Measurements from ENCODE around the gene SLC25A39. TPM values are rescaled to one million over a fixed set of nuclear protein-coding genes. Genes with fewer than 3 reads are reported as not detected.
"Not testable (repeated sequence)": the region's sequence is repeated elsewhere in the genome, so short reads cannot be mapped to it uniquely, and the experiment has no call there.

SLC25A39 gene
- total and polyA plus RNA-seq, 2 of the 13 experiments (the other 11 are each of a cell fraction or from before 2014, with no cell fraction given): 144 to 151 TPM

DNA sequence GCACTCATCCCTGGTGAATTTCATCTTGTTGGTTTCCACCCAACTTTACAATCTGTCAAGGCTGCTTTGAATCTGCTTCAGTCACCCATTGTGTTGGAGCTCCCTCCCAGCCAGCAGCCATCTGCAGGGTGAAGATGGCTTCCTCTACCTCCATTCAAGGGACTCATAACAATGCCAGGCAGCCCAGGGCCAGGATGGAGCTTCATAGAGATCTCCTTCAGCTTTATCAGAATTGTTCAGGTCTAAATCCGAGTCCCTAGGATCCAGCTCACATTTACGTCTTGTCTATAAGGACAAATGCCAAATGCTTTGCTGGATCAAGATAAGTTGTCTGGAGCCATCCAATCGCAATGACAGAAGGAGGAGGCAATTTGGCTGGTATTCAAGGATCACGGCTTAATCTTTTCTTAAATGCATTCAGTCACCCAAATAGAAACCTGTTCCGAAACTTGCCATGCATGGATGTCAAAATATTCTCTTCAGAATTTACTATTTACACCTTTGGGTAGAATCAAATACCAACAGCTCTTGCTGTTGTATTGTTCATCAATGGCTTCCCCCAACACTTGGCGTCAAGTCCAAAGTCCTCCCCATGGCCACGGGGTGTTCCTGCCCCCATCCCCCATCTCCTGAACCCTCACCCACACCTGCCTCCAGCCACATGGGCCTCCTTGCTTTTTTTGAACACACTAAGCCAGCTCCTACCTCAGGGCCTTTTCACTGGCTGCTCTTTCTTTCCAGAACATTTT is 42.8 kb upstream of the SLC25A39 start (continued):
- TF ChIP-seq SALL1 (CRISPR knock-in tag; IDR thresholded peaks at IDR 0.05): no peak
- TF ChIP-seq, protein P1, sequence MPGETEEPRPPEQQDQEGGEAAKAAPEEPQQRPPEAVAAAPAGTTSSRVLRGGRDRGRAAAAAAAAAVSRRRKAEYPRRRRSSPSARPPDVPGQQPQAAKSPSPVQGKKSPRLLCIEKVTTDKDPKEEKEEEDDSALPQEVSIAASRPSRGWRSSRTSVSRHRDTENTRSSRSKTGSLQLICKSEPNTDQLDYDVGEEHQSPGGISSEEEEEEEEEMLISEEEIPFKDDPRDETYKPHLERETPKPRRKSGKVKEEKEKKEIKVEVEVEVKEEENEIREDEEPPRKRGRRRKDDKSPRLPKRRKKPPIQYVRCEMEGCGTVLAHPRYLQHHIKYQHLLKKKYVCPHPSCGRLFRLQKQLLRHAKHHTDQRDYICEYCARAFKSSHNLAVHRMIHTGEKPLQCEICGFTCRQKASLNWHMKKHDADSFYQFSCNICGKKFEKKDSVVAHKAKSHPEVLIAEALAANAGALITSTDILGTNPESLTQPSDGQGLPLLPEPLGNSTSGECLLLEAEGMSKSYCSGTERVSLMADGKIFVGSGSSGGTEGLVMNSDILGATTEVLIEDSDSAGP (CRISPR knock-in tag; IDR thresholded peaks at IDR 0.05; ENCODE audit: borderline replicate concordance): no peak
- TF ChIP-seq TAF15 (IDR thresholded peaks at IDR 0.05; ENCODE audit: low read depth, low read length, poor library complexity, severe bottlenecking): no peak
- TF ChIP-seq RXRA (CRISPR knock-in tag; IDR thresholded peaks at IDR 0.05): no peak
- TF ChIP-seq, protein P2, sequence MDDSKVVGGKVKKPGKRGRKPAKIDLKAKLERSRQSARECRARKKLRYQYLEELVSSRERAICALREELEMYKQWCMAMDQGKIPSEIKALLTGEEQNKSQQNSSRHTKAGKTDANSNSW (CRISPR knock-in tag; IDR thresholded peaks at IDR 0.05; ENCODE audit: borderline replicate concordance): no peak
- no peak for TF ChIP-seq ZNF263 (CRISPR knock-in tag; IDR thresholded peaks at IDR 0.05)
- TF ChIP-seq, protein P3, sequence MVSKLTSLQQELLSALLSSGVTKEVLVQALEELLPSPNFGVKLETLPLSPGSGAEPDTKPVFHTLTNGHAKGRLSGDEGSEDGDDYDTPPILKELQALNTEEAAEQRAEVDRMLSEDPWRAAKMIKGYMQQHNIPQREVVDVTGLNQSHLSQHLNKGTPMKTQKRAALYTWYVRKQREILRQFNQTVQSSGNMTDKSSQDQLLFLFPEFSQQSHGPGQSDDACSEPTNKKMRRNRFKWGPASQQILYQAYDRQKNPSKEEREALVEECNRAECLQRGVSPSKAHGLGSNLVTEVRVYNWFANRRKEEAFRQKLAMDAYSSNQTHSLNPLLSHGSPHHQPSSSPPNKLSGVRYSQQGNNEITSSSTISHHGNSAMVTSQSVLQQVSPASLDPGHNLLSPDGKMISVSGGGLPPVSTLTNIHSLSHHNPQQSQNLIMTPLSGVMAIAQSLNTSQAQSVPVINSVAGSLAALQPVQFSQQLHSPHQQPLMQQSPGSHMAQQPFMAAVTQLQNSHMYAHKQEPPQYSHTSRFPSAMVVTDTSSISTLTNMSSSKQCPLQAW (CRISPR knock-in tag; IDR thresholded peaks at IDR 0.05): no peak

DNA sequence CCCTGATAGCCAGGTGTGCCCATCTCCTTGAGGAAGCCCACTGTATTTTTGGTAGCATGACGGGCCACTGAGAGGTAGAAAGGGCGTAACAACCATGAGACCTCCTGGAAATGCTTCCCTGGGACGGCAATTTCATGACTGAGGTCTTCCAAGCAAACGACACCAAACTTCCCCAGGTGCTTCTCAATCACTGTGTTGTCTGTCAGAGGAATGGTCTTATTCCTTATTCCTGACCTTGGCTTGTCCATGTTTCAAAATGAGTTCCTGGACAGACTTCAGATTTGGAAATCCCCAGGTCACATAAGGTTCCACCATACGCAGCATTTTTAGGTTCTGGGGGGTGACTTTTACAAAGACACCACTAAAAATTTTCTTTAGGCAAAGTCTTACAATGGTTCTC is 40.4 kb upstream of the SLC25A39 start:
- H4K20me1 ChIP-seq (ENCODE audit: insufficient read depth, low read length); BruUV-seq (replicated peaks); H3K9ac ChIP-seq (ENCODE audit: insufficient read depth, low read depth, low read length); H2AFZ ChIP-seq (ENCODE audit: low read length); H3K36me3 ChIP-seq (replicated peaks in 1 of 2; ENCODE audit: control insufficient read depth in 1 of 2, insufficient read depth in 2 of 2, low read length in 2 of 2); in situ Hi-C loops (cut with HindIII; ENCODE audit: extremely low pct_ligation_motif_present, low pct_unique_long_range_greater_than_20kb); H3K4me3 ChIP-seq (replicated peaks in 1 of 3; ENCODE audit: insufficient read depth in 1 of 3, low read depth in 2 of 3, low read length in 3 of 3); intact Hi-C loops (cut with micrococcal nuclease; ENCODE audit: unreplicated experiment); DNase-seq (ENCODE audit: low spot score); H3K79me2 ChIP-seq (ENCODE audit: insufficient read depth, low read length); FAIRE-seq; H3K9me3 ChIP-seq (ENCODE audit: low read length); CTCF ChIA-PET (ENCODE audit: low intra/inter-chr PET ratio, low total read pairs); H3K4me2 ChIP-seq (ENCODE audit: low read depth, low read length); ATAC-seq; H3K27ac ChIP-seq (ENCODE audit: extremely low read length, insufficient read depth, low read length): not testable (repeated sequence)
- POLR2A ChIA-PET: interaction anchor here (0.6 kb wide), 1 partner anchor 20 kb away, joined by 3 read pairs; no protein-coding TSS in a partner anchor
- H3K27me3 ChIP-seq (ENCODE audit: control insufficient read depth in 1 of 2, insufficient read depth in 2 of 2, low read length in 2 of 2): peaks cover 1 to 14% of the 10 kb centered on the region in 2 experiments; a peak in 3 of 5 replicates
- H3K4me1 ChIP-seq (ENCODE audit: insufficient read depth, low read length): peaks cover 69% of the 10 kb centered on the region
- WGBS (ENCODE audit: low lambda C conversion rate): 47% methylated on average over 5 of the region's 5 CpGs
